Adrenal gland (tissue), 12 donors: ENCODE results near the gene KDM1B. TPM values are rescaled to one million over a fixed set of nuclear protein-coding genes. Genes with fewer than 3 reads are reported as not detected.

Experiments used
- DNase-seq, 7 donors: peaks; one replicate each; pipeline ENCODE4 v3.0.0-alpha.2; 2019 to 2020
- H3K27ac ChIP-seq, 5 donors: fragments of 200-600 bp; sonication (generic) in 4 of 5; 1 replicate in 3 of 5; 2 replicates in 2 of 5; pipeline versions ENCODE4 v1.5.1 to v1.8.0; 2016 to 2020; ENCODE audit warnings: mild to moderate bottlenecking in 1 of 5
- H3K27me3 ChIP-seq: fragments of 200-600 bp; 2 replicates; pipeline ENCODE4 v1.8.0; 2021
- H3K36me3 ChIP-seq, 2 donors: fragments of 200-600 bp; replicated peaks in 1 of 2; 1 replicate in 1 of 2; 2 replicates in 1 of 2; pipeline versions ENCODE4 v1.5.1 to v1.8.0; 2018 to 2022
- H3K4me1 ChIP-seq, 2 donors: fragments of 200-600 bp; replicated peaks in 1 of 2; 1 replicate in 1 of 2; 2 replicates in 1 of 2; pipeline versions ENCODE4 v1.5.1 to v1.8.0; 2018 to 2021
- H3K4me3 ChIP-seq, 4 donors: fragments of 200-600 bp; sonication (generic) in 3 of 4; one replicate each; pipeline ENCODE4 v1.5.1; 2016 to 2018
- H3K9me3 ChIP-seq, 3 donors: fragments of 200-600 bp; sonication (generic) in 1 of 3; replicated peaks in 1 of 3; 1 replicate in 2 of 3; 2 replicates in 1 of 3; pipeline versions ENCODE4 v1.5.1 to v1.8.0; 2016 to 2021
- POLR2A ChIP-seq, 2 donors: fragments of 450-650 bp; IDR thresholded peaks; one replicate each; pipeline ENCODE4 v1.6.1; 2017; ENCODE audit warnings: antibody characterized with exemption in 2 of 2, mild to moderate bottlenecking in 2 of 2, moderate library complexity in 1 of 2
- WGBS, 4 donors: extraction: QIAGEN DNeasy Blood & Tissue Kit in 2 of 4; methylation state at CpG; one replicate each; pipeline versions ENCODE4 v1.1.5 to v1.1.7; 2013 to 2017; 5-methylcytosine and 5-hydroxymethylcytosine counted together
- intact Hi-C, 2 donors: fragments of 100-400 bp; cut with DNase I; formaldehyde crosslinking; loops; one replicate each; pipeline versions ENCODE4 v1.14.1 to v1.15.0; 2022 to 2023
- polyA plus RNA-seq, 3 donors: library from polyadenylated mRNA; stranded (reverse); fragments of 200-250 nt in 2 of 3; fragments of 350-450 nt in 1 of 3; fragmentation: Illumina TruSeq in 1 of 3; extraction: RNeasy Lipid Tissue Mini Kit (QIAGEN cat#74804) in 1 of 3; gene quantifications; one replicate each; pipeline ENCODE4 v1.2.3, GENCODE V29; 2013 to 2014
- small RNA-seq, 2 donors: library from RNA; depleted of rRNA; stranded (forward); fragments of <200 nt; gene quantifications; one replicate each; pipeline ENCODE3, GENCODE V24; 2016
- total RNA-seq, 9 donors: library from RNA; depleted of rRNA in 4 of 9; stranded (reverse); fragments of >200 nt in 4 of 9; fragments of 120-200 nt in 1 of 9; fragmentation: NEBNext Ultra II Directional in 1 of 9; extraction: Animal tissue kit (Norgen Biotek cat#: 25700) in 1 of 9; gene quantifications; one replicate each; pipeline versions ENCODE4 v1.1.0 to v1.2.4, GENCODE V29; 2013 to 2023
- TF ChIP-seq, protein P1 (sequence below), 6 experiments: fragments of 450-650 bp in 4 of 6; fragments of 200-600 bp in 2 of 6; sonication (generic) in 1 of 6; IDR thresholded peaks; 1 replicate in 5 of 6; 2 replicates in 1 of 6; pipeline versions ENCODE4 v1.5.1 to v1.8.0; 2016 to 2021; ENCODE audit warnings: antibody characterized with exemption in 6 of 6, mild to moderate bottlenecking in 2 of 6, moderate library complexity in 1 of 6
- donor health status: healthy with polysubstance abuse.
- donor health status: Bipolar disorder and iron deficiency.
- donor health status: DM: yes; HTN: yes; CAD: no.
- donor health status: DM: no; HTN: no; CAD: no.
- donor health status: DM: no; HTN: no; CAD: no.
- donor health status: DM: yes; HTN: yes; CAD: no.

The KDM1B gene
- total and polyA plus RNA-seq, 12 donors, result 1.8 to 36.0 (median 18.4) TPM

DNA sequence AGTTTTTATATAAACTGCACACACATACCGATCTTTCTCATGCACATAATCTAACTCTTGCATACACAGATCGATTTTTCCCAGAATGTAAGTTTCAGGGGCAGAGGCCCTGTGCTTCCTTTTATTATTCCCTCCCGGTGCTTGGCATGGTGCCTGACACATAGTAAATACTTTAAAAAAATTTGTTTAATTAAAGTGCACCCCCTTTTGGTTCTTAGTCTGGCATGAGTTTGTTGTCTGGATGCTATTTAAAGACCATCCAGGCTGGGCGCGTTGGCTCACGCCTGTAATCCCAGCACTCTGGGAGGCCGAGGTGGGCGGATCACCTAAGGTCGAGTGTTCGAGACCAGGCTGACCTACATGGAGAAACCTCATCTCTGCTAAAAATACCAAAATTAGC is 114.5 kb downstream of the KDM1B start:
- Histone ChIP-seq H3K27me3 (peaks cover 1% of the 10 kb centered on the region), H3K4me1 (no peaks in the 10 kb centered on the region), H3K36me3 (no peaks in the 10 kb centered on the region), H3K9me3 (no peaks in the 10 kb centered on the region), H3K27ac (no peak overlapping the region), H3K4me3 (no peak overlapping the region)
- TF ChIP-seq, protein P1, sequence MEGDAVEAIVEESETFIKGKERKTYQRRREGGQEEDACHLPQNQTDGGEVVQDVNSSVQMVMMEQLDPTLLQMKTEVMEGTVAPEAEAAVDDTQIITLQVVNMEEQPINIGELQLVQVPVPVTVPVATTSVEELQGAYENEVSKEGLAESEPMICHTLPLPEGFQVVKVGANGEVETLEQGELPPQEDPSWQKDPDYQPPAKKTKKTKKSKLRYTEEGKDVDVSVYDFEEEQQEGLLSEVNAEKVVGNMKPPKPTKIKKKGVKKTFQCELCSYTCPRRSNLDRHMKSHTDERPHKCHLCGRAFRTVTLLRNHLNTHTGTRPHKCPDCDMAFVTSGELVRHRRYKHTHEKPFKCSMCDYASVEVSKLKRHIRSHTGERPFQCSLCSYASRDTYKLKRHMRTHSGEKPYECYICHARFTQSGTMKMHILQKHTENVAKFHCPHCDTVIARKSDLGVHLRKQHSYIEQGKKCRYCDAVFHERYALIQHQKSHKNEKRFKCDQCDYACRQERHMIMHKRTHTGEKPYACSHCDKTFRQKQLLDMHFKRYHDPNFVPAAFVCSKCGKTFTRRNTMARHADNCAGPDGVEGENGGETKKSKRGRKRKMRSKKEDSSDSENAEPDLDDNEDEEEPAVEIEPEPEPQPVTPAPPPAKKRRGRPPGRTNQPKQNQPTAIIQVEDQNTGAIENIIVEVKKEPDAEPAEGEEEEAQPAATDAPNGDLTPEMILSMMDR (IDR thresholded peaks at IDR 0.05), result no peak
- no peak for TF ChIP-seq POLR2A (IDR thresholded peaks at IDR 0.05)
- DNase-seq, result no peak
- 67 to 76% (median 72%) methylated on average over 10 of the region's 10 CpGs for WGBS, 4 donors
- intact Hi-C loops, result loop anchor here (10.0 kb wide), 1 partner anchor 115 kb away; the partner anchor contains the start of genes KDM1B (in 2 of the 2) and TPMT (in 2 of the 2)

DNA sequence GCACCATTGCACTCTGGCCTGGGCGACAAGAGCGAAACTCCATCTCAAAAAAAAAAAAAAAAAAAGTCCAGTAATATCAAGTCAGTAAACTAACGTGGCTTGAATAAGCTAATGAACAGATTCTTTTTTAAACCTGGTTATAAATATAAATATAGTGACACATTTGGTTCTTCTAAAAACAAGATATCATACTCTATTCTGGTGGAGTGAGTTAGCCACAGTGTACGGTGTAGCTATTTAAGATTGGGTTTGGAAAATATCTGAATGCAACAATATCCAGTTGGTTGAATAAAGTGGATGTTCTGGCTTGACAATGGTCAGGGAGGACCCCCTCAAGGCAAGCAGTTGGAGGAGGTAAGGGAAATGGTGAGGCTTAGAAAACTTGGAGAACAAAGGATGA is 115.0 kb downstream of the KDM1B start:
- Histone ChIP-seq H3K4me1 (no peaks in the 10 kb centered on the region), H3K9me3 (no peaks in the 10 kb centered on the region), H3K27ac (no peak overlapping the region), H3K4me3 (no peak overlapping the region), H3K36me3 (no peaks in the 10 kb centered on the region), H3K27me3 (peaks cover 6% of the 10 kb centered on the region)
- WGBS, 4 donors, result 87 to 95% (median 92%) methylated on average over 4 of the region's 4 CpGs
- TF ChIP-seq POLR2A (IDR thresholded peaks at IDR 0.05), result no peak
- TF ChIP-seq, protein P1 (IDR thresholded peaks at IDR 0.05), result no peak
- no peak for DNase-seq
- intact Hi-C loops, result no loop called here

Small RNAs within 50 kb of the gene (small RNA-seq; reads per million reads assigned to genes)
- gene RF00019, result 0 reads per million in 2 donors

Other genes starting within 250 kb of the KDM1B start
- 10 to 100 TPM; 22.0 to 91.6 (median 53.5) TPM for gene KIF13A, start 167.8 kb upstream of the KDM1B start, total RNA-seq
- 10 to 100 TPM; 17.4 to 25.3 (median 17.9) TPM for gene KIF13A, start 167.8 kb upstream of the KDM1B start, polyA plus RNA-seq
- gene NHLRC1, start 32.7 kb upstream of the KDM1B start, total RNA-seq, result 1 to 10 TPM; 2.2 to 4.3 (median 3.2) TPM
- gene NHLRC1, start 32.7 kb upstream of the KDM1B start, polyA plus RNA-seq, result 1 to 10 TPM in 1 of 3 donors, under 1 TPM in 2; 0.32 to 4.2 (median 0.88) TPM
- gene TPMT, start 345 bp upstream of the KDM1B start, total RNA-seq, result 10 to 100 TPM; 13.3 to 52.0 (median 18.9) TPM
- 10 to 100 TPM; 18.4 to 87.2 (median 21.4) TPM for gene TPMT, start 345 bp upstream of the KDM1B start, polyA plus RNA-seq
- 100 to 1,000 TPM in 1 of 9 donors, 10 to 100 TPM in 8; 56.7 to 103 (median 62.6) TPM for gene DEK, start 109.1 kb downstream of the KDM1B start, total RNA-seq
- 10 to 100 TPM; 15.7 to 67.1 (median 25.9) TPM for gene DEK, start 109.1 kb downstream of the KDM1B start, polyA plus RNA-seq
- gene RNF144B, start 231.9 kb downstream of the KDM1B start, total RNA-seq, result 10 to 100 TPM in 1 of 9 donors, 1 to 10 TPM in 8; 3.2 to 11.0 (median 8.4) TPM
- gene RNF144B, start 231.9 kb downstream of the KDM1B start, polyA plus RNA-seq, result 1 to 10 TPM; 1.9 to 2.4 (median 2.4) TPM